HL-60/S4 treated with phorbol 12-myristate 13-acetate at 8.2 ng/mL for 4 days and 3 days (cell line): Measurements from ENCODE around the gene HTR3A.
"Not testable (repeated sequence)": the region's sequence is repeated elsewhere in the genome, so short reads cannot be mapped to it uniquely, and the experiment has no call there.

Source experiments
- in situ Hi-C: fragments of 300-500 bp; cut with MboI; formaldehyde crosslinking; loops from 2 replicates; pipeline ENCODE4 v1.15.0; 2022; ENCODE audit warnings: low sequenced_read_pairs

Gene HTR3A

GRCh38 chr11:113974741-113975470, at the start of gene HTR3A:
Gene HTR3A, plus strand, starts transcription at chr11:113975108. Its CDS starts 218 bp downstream, at chr11:113975326.
- in situ Hi-C loops, result no loop called here

- in situ Hi-C loops, result no loop called here
Measured at GRCh38 chr11:113926273-113927197, 48.4 kb upstream of the HTR3A start.

DNA sequence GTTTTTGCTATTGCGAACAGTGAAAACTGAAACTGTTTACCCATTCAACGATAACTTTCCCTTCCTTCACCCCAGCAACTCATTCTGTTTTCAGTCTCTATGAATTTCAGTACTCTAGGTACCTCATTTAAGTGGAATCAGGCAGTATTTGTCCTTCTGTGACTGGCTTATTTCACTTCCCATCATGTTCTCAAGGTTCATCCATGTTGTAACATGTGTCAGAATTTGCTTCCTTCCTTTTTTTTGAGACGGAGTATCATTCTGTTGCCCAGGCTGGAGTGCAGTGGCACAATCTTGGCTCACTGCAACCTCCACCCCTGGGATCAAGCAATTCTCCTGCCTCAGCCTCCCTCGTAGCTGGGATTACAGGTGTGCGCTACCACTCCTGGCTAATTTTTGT, 46.6 kb upstream of the HTR3A start:
- in situ Hi-C loops, result no loop called here

DNA sequence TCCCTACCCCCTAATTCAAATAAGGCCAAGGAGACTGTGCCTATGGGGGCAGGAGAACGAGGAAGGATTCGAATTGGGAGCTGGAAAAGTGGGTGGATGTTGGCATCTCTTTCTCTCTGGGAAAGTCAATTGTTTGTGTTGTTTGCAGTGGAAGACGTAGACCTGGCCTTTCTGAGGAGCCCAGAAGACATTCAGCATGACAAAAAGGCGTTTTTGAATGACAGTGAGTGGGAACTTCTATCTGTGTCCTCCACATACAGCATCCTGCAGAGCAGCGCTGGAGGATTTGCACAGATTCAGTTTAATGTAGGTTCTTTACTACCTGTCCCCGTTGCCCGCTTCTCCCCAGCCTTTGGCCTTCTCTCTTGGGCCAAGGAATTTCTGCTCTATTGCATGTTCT, 42.1 kb upstream of the HTR3A start:
- in situ Hi-C loops, result no loop called here

DNA sequence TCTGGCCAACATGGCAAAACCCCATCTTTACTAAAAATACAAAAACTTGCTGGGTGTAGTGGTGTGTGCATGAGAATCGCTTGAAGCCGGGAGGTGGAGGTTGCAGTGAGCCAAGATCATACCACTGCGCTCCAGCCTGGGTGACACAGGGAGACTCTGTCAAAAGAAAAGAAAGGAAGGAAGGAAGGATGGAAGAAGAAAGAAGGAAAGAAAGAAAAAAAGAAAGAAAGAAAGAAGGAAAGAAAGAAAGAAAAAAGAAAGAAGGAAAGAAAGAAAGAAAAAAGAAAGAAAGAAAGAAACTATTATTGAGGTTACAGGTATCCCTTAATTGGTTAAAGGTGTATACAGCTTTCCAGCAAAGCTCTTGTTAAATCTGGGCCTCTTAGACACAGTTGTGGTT, 40.7 kb upstream of the HTR3A start:
- in situ Hi-C loops, result not testable (repeated sequence)

GRCh38 chr11:113934761-113935160, 40.1 kb upstream of the HTR3A start:
- in situ Hi-C loops, result no loop called here

DNA sequence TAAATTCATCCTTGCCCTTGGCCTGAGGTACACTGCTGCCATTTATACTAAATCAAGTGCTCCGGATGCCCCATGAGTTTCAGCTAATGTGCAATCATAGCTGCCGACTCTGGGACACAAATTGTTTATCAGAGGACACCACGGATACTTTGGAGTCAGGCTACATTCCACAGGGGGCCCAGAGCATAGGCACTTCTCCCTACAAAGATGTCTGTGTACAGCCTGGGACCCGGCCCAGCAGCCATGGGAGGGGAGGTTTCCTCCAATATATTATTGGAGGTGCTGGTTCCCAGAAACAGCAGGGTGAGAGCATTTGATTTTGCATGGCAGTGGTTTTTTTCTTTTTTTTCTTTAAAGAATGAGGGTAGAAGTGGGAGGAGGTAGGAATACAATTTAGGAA, 39.0 kb upstream of the HTR3A start:
- in situ Hi-C loops, result no loop called here

- in situ Hi-C loops, result no loop called here
Measured at GRCh38 chr11:113937918-113938317, 37.0 kb upstream of the HTR3A start.

DNA sequence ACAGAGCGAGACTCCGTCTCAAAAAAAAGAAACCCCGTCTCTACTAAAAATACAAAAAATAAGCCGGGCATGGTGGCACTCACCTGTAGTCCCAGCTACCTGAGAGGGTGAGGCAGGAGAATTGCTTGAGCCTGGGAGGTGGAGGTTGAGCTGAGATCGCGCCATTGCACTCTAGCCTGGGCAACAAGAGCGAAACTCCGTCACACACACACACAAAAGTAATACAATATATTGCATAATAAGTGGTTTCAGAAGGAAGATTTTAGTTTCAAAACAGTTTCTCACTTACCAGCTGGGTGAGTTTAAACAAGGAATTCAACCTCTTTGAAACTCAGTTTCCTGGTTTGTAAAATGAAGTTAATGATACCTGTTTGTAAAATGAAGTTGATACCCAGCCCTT, 32.7 kb upstream of the HTR3A start:
- in situ Hi-C loops, result no loop called here

DNA sequence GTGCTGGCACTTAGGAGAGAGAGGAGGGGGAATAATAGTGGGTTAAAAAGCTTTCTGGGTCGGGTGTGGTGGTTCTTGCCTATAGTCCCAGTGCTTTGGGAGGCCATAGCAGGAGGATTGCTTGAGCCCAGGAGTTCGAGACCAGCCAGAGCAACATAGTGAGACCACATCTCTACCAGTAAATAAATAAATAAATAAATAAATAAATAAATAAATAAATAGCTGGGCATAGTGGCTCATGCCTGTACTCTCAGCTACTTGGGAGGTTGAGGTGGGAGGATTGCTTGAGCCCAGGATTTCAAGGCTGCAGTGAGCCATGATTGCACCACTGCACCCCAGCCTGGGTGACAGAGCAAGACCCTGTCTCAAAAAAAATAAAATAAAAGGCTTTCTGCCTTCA, 28.7 kb upstream of the HTR3A start:
- in situ Hi-C loops, result not testable (repeated sequence)

GRCh38 chr11:113947994-113948393, 26.9 kb upstream of the HTR3A start:
- in situ Hi-C loops, result no loop called here

- in situ Hi-C loops, result no loop called here
Measured at GRCh38 chr11:113949891-113950290, 25.0 kb upstream of the HTR3A start.

- in situ Hi-C loops, result no loop called here
Measured at GRCh38 chr11:113951537-113951936, 23.4 kb upstream of the HTR3A start.

GRCh38 chr11:113952070-113952469, 22.8 kb upstream of the HTR3A start:
- in situ Hi-C loops, result no loop called here

DNA sequence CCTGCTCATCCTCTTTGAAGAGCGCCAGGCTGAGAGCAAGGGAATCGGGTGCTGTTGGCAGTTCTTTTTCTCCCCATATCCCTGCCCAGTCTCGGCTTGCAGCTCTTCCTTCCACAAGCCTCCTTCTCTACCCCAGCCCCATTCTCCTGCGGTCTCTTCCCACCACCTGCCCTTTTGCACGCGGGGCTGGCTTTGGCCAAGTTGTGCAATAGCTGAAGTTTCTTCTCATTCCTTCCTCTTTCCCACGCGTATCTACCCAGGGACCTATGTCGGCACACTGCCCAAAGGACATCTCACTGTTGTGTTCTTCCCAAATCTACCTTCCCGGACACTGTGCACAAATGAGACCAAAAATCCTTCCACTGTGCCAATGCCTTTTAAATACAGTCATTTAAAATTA, 22.3 kb upstream of the HTR3A start:
- in situ Hi-C loops, result no loop called here

- in situ Hi-C loops, result no loop called here
Measured at GRCh38 chr11:113954235-113954634, 20.7 kb upstream of the HTR3A start.

DNA sequence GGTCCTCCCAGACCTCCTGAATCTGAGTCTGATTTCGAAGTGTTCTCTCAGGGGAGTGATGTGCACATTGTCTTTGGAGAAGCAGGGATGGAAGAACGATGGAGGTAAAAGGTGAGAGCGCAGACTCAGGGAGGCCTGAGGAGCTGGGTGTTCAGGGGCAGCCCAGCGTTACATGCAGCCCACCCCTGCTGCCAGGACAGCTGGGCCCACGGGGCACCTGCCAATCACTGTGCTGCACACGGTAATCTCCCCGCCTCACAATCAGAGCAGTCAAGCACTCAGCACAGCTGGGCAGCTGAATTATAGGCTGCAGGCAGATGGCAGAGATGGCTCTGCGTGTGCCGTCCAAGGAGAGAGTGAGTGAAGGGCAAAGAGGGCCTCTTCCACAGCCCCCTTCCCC, 17.9 kb upstream of the HTR3A start:
- in situ Hi-C loops, result no loop called here

GRCh38 chr11:113960702-113961330, 14.1 kb upstream of the HTR3A start:
- in situ Hi-C loops, result no loop called here

GRCh38 chr11:113967361-113967760, 7.5 kb upstream of the HTR3A start:
- in situ Hi-C loops, result no loop called here

- in situ Hi-C loops, result no loop called here
Measured at GRCh38 chr11:113971506-113972195, 3.3 kb upstream of the HTR3A start.

DNA sequence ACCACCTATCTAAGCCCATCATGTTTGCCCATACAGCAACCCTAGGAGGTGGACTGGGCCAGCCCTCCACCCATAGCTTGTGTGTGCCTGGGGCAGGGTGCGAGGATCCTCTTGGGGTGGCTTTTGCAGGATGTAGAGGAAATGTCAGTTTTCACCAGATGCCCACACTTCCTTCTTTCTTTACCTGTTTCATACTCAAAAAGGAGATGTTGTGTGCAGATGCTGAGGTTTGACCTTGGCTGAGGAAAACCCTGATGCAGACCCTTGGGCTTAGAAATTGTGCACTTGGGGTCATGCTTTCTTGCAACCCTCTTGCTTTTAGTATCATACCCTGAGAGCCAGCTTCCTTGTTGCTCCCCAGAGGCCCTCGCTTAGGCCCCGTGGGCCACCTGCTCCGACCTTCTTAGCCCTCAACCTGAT, 2.2 kb downstream of the HTR3A start:
- in situ Hi-C loops, result no loop called here
